NOMO-1 (cell line): Measurements from ENCODE around the gene TNFRSF19.

ENCODE experiments used
- DNase-seq, 2 experiments: peaks; one replicate each; lab custom pipeline; 2025; ENCODE audit not compliant: unreplicated experiment in 2 of 2; lab: John Stamatoyannopoulos, UW

Gene TNFRSF19

GRCh38 chr13:23626700-23627099 is 56.5 kb downstream of the TNFRSF19 start:
- no peak for DNase-seq

- DNase-seq = no peak
Measured at GRCh38 chr13:23627410-23627809, 57.2 kb downstream of the TNFRSF19 start.

- no peak for DNase-seq
Measured at GRCh38 chr13:23628250-23628649, 58.0 kb downstream of the TNFRSF19 start.

GRCh38 chr13:23628765-23629565 is 58.8 kb downstream of the TNFRSF19 start:
- no peak for DNase-seq

GRCh38 chr13:23629566-23630272 is 59.5 kb downstream of the TNFRSF19 start:
- DNase-seq = no peak

- DNase-seq = no peak
Measured at GRCh38 chr13:23630349-23631093, 60.3 kb downstream of the TNFRSF19 start.

- no peak for DNase-seq
Measured at GRCh38 chr13:23631311-23632047, 61.3 kb downstream of the TNFRSF19 start.

- no peak for DNase-seq
Measured at GRCh38 chr13:23632048-23632582, 61.9 kb downstream of the TNFRSF19 start.

GRCh38 chr13:23632741-23633140 is 62.5 kb downstream of the TNFRSF19 start:
- DNase-seq = no peak

- no peak for DNase-seq
Measured at GRCh38 chr13:23634897-23635296, 64.7 kb downstream of the TNFRSF19 start.

GRCh38 chr13:23636360-23636759 is 66.1 kb downstream of the TNFRSF19 start:
- DNase-seq = no peak

- no peak for DNase-seq
Measured at GRCh38 chr13:23637829-23638228, 67.6 kb downstream of the TNFRSF19 start.

GRCh38 chr13:23639674-23640073 is 69.5 kb downstream of the TNFRSF19 start:
- DNase-seq = no peak

GRCh38 chr13:23642110-23642509 is 71.9 kb downstream of the TNFRSF19 start:
- DNase-seq = no peak

GRCh38 chr13:23643338-23644125 is 73.3 kb downstream of the TNFRSF19 start:
- no peak for DNase-seq

- DNase-seq = no peak
Measured at GRCh38 chr13:23644126-23644419, 73.9 kb downstream of the TNFRSF19 start.

- no peak for DNase-seq
Measured at GRCh38 chr13:23644527-23645138, 74.4 kb downstream of the TNFRSF19 start.

GRCh38 chr13:23645851-23646250 is 75.6 kb downstream of the TNFRSF19 start:
- no peak for DNase-seq

- DNase-seq = no peak
Measured at GRCh38 chr13:23651439-23651838, 81.2 kb downstream of the TNFRSF19 start.

- DNase-seq = no peak
Measured at GRCh38 chr13:23651887-23652286, 81.7 kb downstream of the TNFRSF19 start.
